Peyer's patch (tissue), 4 donors: ENCODE data around the gene REP15. TPM values are rescaled to one million over a fixed set of nuclear protein-coding genes. Genes with fewer than 3 reads are reported as not detected.

ENCODE experiments used
- total RNA-seq, 4 donors: library from RNA; depleted of rRNA; stranded (reverse); fragments of >200 nt; gene quantifications; one replicate each; pipeline ENCODE4 v1.1.0, GENCODE V29; 2016

REP15 gene
- total RNA-seq, 4 donors from 2014 or later: 14.3 to 23.8 (median 17.9) TPM

Other genes with a start within 250 kb of the REP15 start
- gene SMCO2, start 249.7 kb upstream of the REP15 start, total RNA-seq: not detected
- 100 to 1,000 TPM in 1 of 4 donors, 10 to 100 TPM in 3; 37.5 to 171 (median 48.1) TPM for gene PPFIBP1, start 172.2 kb upstream of the REP15 start, total RNA-seq
- gene MRPS35, start 14.4 kb downstream of the REP15 start, total RNA-seq: 10 to 100 TPM; 39.8 to 55.3 (median 50.4) TPM
- gene KLHL42, start 83.8 kb downstream of the REP15 start, total RNA-seq: 10 to 100 TPM; 16.5 to 30.4 (median 23.9) TPM
- gene MANSC4, start 83.8 kb downstream of the REP15 start, total RNA-seq: not detected